Measurements from ENCODE around the gene SP6. TPM values are rescaled to one million over a fixed set of nuclear protein-coding genes. Genes with fewer than 3 reads are reported as not detected.

The SP6 gene
- total and polyA plus RNA-seq, 2 of the 8 experiments (the other 6 are each of a cell fraction or from before 2014, with no cell fraction given) = 1.2 to 1.5 TPM

- TF ChIP-seq CTCF (IDR thresholded peaks at IDR 0.05; ENCODE audit: control extremely low read depth in 1 of 3, insufficient read depth in 1 of 3, low read depth in 1 of 3, low read length in 3 of 3) = no peak
Measured at GRCh38 chr17:47831934-47832327, 19.0 kb downstream of the SP6 start (continued).

Measured in H1 (cell line).